Inflammatory macrophage (primary cell): ENCODE measurements around the gene ACTN2.

ENCODE experiments used
- DNase-seq, 2 donors: peaks; one replicate each; pipeline ENCODE4 v3.0.0-alpha.2; 2020 to 2022

The ACTN2 gene

DNA sequence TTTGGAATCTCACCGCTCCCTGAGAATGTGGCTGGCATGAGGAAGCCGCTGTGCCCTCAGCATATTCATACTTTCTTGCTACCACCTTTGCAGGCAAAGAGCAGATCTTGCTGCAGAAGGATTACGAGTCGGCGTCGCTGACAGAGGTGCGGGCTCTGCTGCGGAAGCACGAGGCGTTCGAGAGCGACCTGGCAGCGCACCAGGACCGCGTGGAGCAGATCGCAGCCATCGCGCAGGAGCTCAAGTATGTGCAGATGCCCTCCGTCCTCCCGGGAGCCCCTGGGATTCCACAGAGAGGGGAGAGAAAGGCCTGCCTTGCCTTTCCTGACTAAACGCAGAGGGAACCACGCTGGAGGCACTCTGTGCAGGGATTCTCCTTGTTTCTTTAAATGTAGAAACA lies 58.2 kb downstream of the ACTN2 start:
- no peak for DNase-seq

DNA sequence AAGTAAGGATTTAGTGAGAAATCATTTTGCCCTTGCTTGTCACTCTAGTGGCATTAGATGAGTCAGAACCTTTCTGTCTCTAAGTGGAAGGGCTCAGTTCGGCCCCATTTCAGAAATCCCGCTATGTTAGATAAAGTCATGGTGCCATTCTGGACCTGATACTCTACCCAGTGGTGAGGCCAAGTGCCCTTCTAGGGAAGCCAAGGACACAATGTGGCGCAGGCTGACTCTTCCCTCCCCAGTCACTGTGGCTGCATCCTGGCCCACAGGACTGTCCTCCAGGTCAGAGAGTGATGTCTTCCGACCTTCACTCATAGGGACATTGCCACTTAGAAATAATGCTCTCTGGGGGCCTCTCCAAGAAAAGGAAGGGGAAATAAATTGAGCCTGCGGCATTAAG lies 60.5 kb downstream of the ACTN2 start:
- no peak for DNase-seq

DNA sequence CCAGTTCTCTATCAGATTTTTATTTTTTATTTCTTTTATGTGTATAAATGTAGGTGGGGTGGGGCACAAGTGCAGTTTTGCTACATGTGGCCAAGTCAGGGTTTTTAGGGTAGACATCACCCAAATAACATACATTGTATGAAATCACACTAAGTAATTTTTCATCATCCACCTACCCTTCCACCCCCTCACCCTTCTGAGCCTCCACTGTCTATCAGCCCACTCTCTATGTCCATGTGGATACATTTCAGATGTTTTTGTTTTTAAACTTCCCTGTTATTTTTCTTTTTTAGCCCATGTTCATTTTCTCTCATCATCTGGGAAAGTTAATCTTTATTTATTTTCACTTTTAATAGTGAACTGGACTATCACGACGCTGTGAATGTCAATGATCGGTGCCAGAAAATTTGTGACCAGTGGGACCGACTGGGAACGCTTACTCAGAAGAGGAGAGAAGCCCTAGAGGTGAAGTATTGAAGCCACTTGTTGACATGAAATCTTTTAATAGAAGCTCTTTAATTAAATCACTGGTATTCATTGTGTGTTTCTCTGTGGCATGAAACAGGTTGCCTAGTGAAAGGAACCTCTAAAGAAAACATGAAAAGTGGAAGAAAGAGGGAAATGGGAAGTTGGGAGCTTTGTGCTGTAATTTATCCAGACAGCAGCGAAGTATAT lies 61.1 kb downstream of the ACTN2 start:
- no peak for DNase-seq

DNA sequence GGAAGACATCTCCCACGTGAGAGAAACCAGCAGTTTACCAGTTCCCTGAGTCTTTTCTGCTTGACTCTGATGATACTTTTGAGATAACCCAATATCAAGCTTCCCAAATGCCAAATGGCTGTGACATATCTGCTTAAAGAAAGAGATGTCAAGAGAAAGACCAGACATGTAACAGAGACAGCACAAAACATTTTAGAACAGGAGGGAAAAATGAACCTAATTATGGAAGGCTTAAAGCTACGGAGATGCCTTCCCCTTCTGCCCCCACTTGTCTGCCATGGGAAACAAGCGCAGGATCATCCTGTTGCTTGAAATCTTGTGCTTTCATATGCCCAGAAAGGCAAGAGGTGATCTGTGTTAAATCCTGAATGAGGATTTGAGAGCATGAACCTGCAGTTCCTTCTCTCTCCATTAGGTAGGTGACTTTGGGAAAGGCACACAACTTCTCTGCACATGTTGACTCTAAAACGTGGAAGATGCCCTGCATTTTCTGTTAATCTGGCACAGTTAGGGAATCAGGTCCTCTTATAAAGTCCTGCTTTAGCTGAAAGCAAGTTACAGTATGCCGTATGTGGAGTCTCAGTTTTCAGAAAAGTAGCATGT lies 62.1 kb downstream of the ACTN2 start:
- DNase-seq = no peak

DNA sequence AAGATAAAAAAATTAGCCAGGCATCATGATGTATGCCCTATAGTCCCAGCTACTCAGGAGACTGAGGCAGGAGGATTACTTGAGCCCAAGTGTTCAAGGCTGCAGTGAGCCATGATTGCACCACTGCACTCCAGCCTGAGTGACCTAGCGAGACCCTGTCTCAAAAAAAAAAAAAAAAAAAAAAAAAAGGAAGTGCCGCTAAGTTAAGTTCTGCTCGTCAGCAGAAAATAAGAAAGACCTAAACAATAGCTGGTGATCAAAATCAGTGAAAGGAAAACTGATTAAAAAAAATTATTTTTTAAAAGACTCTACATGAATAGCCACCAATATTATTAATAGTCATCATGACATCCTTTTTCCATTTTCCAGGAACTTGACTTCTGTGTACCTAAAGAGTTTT lies 64.6 kb downstream of the ACTN2 start:
- no peak for DNase-seq

DNA sequence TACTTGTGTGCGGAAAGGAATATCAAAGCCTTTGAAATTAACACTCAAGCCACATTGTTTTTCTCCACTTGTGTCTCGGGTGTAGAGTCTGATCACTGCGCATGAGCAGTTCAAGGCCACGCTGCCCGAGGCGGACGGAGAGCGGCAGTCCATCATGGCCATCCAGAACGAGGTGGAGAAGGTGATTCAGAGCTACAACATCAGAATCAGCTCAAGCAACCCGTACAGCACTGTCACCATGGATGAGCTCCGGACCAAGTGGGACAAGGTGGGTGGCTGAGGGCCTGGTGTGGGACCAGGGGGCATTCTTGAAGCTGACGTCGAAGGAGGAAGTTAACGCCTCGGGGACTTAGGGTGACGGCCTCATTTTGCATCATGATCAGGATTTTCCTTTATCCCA lies 65.1 kb downstream of the ACTN2 start:
- DNase-seq = no peak

GRCh38 chr1:236751935-236752334 lies 65.6 kb downstream of the ACTN2 start:
- no peak for DNase-seq

- no peak for DNase-seq
Observed at GRCh38 chr1:236753516-236753915, 67.2 kb downstream of the ACTN2 start.

DNA sequence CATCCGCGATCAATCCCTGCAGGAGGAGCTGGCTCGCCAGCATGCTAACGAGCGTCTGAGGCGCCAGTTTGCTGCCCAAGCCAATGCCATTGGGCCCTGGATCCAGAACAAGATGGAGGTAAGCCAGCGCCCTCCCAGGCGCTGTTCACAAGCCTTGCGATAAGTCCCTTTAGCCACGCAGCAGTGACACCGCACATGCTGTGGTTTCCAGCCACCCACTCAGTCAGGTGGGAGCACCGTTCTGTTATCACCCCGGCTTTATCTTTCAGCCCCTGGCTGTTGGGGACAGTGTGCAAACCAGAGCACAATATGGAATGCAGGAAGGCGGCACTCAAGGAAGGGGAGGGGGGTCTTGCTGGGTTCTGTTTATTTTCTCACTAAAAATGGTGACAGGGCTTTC lies 67.7 kb downstream of the ACTN2 start:
- DNase-seq = no peak

DNA sequence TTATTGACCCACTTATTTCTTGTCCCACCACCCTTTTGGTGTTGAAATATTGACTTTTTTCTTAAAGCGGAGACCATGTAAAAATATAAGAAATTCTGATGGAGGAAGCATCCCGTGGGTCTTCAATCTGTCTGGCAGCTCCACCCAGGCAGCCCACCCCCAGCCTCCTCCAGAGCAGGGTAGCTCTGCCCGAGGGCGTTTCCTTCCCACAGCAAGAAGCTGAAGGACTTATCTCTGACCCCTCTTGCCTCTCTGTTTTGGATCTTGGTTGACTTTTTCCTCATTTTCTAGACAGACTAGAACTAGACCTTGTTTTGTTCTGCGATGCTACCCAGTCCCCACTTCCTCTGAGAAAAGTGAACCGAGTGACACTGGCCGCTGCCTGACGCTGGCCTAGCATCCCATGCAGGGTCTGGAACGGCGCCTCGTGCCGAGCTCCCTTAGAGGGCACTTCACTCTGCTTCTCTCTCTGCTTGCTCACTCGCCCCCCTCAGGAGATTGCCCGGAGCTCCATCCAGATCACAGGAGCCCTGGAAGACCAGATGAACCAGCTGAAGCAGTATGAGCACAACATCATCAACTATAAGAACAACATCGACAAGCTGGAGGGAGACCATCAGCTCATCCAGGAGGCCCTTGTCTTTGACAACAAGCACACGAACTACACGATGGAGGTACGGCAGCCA lies 68.4 kb downstream of the ACTN2 start:
- no peak for DNase-seq

GRCh38 chr1:236757640-236758039 lies 71.3 kb downstream of the ACTN2 start:
- DNase-seq = no peak

GRCh38 chr1:236759252-236759859 lies 73.1 kb downstream of the ACTN2 start:
- peak; percentile 47 to 63 for DNase-seq

GRCh38 chr1:236760480-236760879 lies 74.2 kb downstream of the ACTN2 start:
- no peak for DNase-seq

DNA sequence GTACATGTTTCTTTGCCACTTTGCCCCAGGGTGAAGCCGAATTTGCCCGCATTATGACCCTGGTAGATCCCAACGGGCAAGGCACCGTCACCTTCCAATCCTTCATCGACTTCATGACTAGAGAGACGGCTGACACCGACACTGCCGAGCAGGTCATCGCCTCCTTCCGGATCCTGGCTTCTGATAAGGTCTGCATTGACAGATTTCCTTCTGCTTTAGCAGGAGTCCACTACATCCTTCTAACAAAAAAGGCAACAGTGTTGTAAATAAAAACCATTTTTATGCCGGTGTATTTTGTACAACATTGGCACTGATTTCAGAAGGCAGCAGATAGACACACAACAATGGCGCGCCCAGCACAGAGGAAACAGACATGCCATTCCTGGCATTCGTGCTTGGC lies 74.7 kb downstream of the ACTN2 start:
- DNase-seq = no peak

GRCh38 chr1:236761397-236762132 lies 75.3 kb downstream of the ACTN2 start:
- no peak for DNase-seq

GRCh38 chr1:236762410-236762809 lies 76.1 kb downstream of the ACTN2 start:
- peak; percentile 35 to 62 for DNase-seq

GRCh38 chr1:236765831-236766230 lies 79.5 kb downstream of the ACTN2 start:
- no peak for DNase-seq

DNA sequence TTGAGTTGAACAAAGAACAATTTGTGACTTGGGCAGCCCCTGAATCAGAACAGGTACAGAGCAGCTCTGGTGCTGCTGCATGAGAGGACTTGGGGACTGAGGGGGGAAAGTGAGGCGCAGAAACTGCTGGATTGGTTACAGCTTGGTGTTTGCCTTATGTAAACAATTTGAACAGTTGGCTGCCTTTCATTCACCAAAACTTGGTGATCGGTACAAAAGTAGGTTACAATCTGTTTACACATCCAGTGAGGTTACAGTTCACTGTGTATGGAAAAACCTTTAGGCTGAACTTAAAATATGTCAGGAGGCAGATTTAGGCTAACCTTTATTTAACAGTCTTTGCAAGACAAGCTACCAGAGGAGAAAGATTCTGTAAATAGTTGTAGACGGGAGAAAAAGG lies 80.2 kb downstream of the ACTN2 start:
- DNase-seq = no peak

- DNase-seq = no peak
Observed at GRCh38 chr1:236767276-236767675, 81.0 kb downstream of the ACTN2 start.

GRCh38 chr1:236768601-236769000 lies 82.3 kb downstream of the ACTN2 start:
- DNase-seq = no peak

- no peak for DNase-seq
Observed at GRCh38 chr1:236773919-236774318, 87.6 kb downstream of the ACTN2 start.

GRCh38 chr1:236774926-236775325 lies 88.6 kb downstream of the ACTN2 start:
- DNase-seq = no peak

DNA sequence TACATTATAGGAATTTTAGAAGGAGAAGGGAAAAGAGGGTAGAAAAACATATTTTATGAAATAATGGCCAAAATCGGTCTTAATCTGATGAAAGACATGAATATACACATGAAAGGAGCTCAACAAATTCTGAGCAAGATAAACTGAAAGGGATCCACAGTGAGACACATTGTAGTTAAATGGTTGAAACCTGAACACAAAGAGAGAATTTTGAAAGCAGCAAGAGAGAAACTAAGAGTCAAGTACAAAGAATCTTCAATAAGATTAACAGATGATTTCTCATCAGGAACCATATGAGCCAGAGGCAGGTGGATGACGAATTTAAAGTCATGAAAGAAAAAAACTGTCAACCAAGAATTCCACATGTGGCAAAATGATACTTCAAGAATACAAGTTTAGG lies 93.0 kb downstream of the ACTN2 start:
- no peak for DNase-seq
